ENCODE data around the gene COG5. TPM values are rescaled to one million over a fixed set of nuclear protein-coding genes. Genes with fewer than 3 reads are reported as not detected.
"Not testable (repeated sequence)": the region's sequence is repeated elsewhere in the genome, so short reads cannot be mapped to it uniquely, and the experiment has no call there.

COG5 gene
- total RNA-seq, 4 donors from 2014 or later, result 34.8 to 74.1 (median 41.2) TPM

- DNase-seq (ENCODE audit: low spot score) (no peak), ATAC-seq (ENCODE audit: low FRiP score) (no peak)
- no peak for TF ChIP-seq CTCF (IDR thresholded peaks at IDR 0.05)
Observed at GRCh38 chr7:107543338-107543993, 20.3 kb downstream of the COG5 start.

DNA sequence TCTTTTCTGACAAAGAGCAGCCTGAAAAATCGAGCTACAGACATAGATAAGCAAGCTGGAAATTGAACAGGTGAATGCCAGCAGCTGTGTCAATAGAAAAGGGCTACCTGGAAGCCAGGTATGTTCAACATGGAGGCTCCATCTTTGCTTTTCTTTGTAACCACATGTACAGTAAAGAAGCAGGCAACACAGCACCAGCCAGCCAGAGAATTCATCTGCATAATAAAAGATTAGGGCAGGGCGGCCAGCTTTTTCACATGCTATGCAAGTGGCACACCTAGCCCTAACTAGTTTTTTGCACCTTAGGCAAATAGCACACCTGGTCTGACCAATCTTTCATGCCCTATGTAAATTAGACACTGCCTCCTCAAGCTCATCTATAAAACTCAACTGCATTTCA lies 25.7 kb downstream of the COG5 start:
- no peak for TF ChIP-seq CTCF (IDR thresholded peaks at IDR 0.05)
- no peak for ATAC-seq (ENCODE audit: low FRiP score)

DNA sequence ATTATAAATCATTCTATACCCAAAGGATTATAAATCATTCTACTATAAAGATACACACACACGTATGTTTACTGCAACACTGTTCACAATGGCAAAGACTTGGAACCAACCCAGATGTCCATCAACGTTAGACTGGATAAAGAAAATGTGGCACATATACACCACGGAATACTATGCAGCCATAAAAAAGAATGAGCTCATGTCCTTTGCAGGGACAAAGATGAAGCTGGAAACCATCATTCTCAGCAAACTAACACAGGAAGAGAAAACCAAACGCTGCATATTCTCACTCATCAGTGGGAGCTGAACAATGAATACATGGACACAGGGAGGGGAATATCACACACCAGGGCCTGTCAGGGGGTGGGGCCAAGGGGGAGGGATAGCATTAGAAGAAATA lies 26.5 kb downstream of the COG5 start:
- ATAC-seq (ENCODE audit: low FRiP score); DNase-seq (ENCODE audit: low spot score): not testable (repeated sequence)

More for the DNA sequence above, 25.7 kb downstream of the COG5 start:
- no peak for DNase-seq (ENCODE audit: low spot score)

DNA sequence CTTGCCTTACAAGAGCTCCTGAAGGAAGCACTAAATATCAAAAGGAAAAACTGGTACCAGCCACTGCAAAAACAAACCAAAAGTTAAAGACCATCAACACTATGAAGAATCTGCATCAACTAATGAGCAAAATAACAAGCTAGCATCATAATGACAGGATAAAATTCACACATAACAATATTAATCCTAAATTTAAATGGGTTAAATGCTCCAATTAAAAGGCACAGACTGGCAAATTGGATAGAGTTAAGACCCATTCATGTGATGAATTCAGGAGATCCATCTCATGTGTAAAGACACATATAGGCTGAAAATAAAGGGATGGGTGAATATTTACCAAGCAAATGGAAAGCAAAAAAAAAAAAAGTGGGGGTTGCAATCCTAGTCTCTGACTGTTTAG lies 29.6 kb downstream of the COG5 start:
- DNase-seq (ENCODE audit: low spot score) (no peak), ATAC-seq (ENCODE audit: low FRiP score) (no peak)
- no peak for TF ChIP-seq CTCF (IDR thresholded peaks at IDR 0.05)

DNA sequence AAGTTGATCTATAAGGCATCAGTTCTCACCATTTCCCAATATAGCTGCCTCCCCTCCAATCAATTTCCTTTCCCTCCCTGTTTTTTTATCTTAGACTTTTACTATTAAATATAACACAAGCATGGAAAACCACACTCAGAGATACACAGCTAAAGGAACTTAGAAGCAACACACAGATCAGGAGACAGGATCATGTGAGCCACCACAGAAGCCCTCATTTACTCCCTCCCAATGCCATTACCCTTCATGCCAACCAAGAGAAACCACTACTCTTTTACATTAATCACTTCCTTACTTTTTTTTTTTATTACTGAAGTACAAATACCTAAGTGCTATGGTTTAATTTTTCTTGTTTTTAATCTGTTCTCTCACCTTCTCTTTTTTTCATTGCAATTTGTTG lies 33.0 kb downstream of the COG5 start:
- ATAC-seq (ENCODE audit: low FRiP score), result no peak
- no peak for TF ChIP-seq CTCF (IDR thresholded peaks at IDR 0.05)
- DNase-seq (ENCODE audit: low spot score), result no peak

DNA sequence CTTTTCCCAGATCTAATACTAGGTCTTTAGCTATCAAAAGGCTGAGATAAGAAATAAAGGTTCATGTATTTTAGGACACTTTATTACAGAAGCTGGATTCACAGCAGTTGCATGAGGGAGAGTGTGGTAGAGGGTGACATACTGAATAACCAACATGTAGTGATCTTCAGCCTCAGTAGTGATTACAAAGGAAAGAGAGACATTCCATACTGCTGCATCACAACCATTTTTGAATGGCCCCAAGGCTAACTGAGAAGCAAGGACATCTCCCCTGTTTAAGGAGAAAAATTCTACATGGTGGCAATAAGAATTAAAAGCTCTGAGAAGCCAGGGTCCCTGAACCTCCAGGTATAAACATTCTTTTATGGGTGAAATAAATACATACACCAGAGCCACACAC lies 35.3 kb downstream of the COG5 start:
- no peak for ATAC-seq (ENCODE audit: low FRiP score)
- no peak for TF ChIP-seq CTCF (IDR thresholded peaks at IDR 0.05)
- DNase-seq (ENCODE audit: low spot score), result no peak

DNA sequence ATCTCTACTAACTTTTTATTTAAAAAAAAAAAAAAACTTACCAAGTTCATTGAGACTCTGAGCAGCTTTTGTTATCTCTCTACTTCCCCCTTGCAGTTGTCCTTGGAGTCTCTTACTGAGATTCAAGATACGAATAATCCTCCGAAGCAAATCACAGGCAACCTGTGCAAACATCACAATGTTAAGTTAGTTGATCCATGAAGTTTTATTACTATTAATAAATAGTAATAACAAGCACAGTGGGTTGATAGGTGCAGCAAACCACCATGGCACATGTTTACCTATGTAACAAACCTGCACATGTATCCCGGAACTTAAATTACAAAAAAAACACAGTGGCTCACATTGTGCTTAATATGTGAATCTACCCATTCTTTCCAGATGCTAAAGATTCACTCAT lies 36.5 kb downstream of the COG5 start:
- no peak for ATAC-seq (ENCODE audit: low FRiP score)
- no peak for TF ChIP-seq CTCF (IDR thresholded peaks at IDR 0.05)
- DNase-seq (ENCODE audit: low spot score), result no peak
